GM23338 (cell line): ENCODE measurements around the gene VPS16. TPM values are rescaled to one million over a fixed set of nuclear protein-coding genes. Genes with fewer than 3 reads are reported as not detected.

Experiments used
- ATAC-seq: fragments of 200-7000 bp; cut with Tn5 transposase; 3 replicates; pipeline ENCODE4 v1.9.1; 2020
- DNase-seq: peaks from one replicate; pipeline ENCODE4 v3.0.0-alpha.2; 2015; ENCODE audit warnings: low spot score
- H2AFZ ChIP-seq: fragments of 200-600 bp; sonication (generic); 2 replicates; pipeline ENCODE4 v1.8.0; 2016; ENCODE audit warnings: antibody characterized with exemption, mild to moderate bottlenecking, moderate library complexity
- H3F3A ChIP-seq: fragments of 200-600 bp; sonication (generic); replicated peaks from 2 replicates; pipeline ENCODE4 v1.8.0; 2017; ENCODE audit warnings: antibody characterized with exemption, mixed run types, low read depth
- H3K27ac ChIP-seq: fragments of 200-600 bp; sonication (generic); 2 replicates; pipeline ENCODE4 v1.6.1; 2016; ENCODE audit warnings: low read depth
- H3K27me3 ChIP-seq: fragments of 200-600 bp; sonication (generic); 2 replicates; pipeline ENCODE4 v1.8.0; 2016; ENCODE audit warnings: mild to moderate bottlenecking, mixed run types, moderate library complexity; ENCODE audit not compliant: insufficient read depth
- H3K36me3 ChIP-seq: fragments of 200-600 bp; sonication (generic); 2 replicates; pipeline ENCODE4 v1.8.0; 2016; ENCODE audit warnings: mild to moderate bottlenecking; ENCODE audit not compliant: insufficient read depth
- H3K4me1 ChIP-seq: fragments of 200-600 bp; sonication (generic); 2 replicates; pipeline ENCODE4 v1.8.0; 2016; ENCODE audit warnings: mild to moderate bottlenecking, moderate library complexity; ENCODE audit not compliant: insufficient read depth
- H3K4me2 ChIP-seq: fragments of 200-600 bp; sonication (generic); 2 replicates; pipeline ENCODE4 v1.7.1; 2017; ENCODE audit warnings: mixed run types
- H3K4me3 ChIP-seq: fragments of 200-600 bp; sonication (generic); 2 replicates; pipeline ENCODE4 v1.6.1; 2016; ENCODE audit warnings: mixed run types
- H3K79me2 ChIP-seq: fragments of 200-600 bp; sonication (generic); replicated peaks from 2 replicates; pipeline ENCODE4 v1.8.0; 2017; ENCODE audit warnings: mild to moderate bottlenecking; ENCODE audit not compliant: insufficient read depth
- H3K9me2 ChIP-seq: fragments of 200-600 bp; sonication (generic); 2 replicates; pipeline ENCODE4 v1.8.0; 2017; ENCODE audit not compliant: insufficient read depth
- H4K20me1 ChIP-seq: fragments of 200-600 bp; sonication (generic); replicated peaks from 2 replicates; pipeline ENCODE4 v1.8.0; 2017; ENCODE audit warnings: mild to moderate bottlenecking; ENCODE audit not compliant: insufficient read depth
- H3K27ac Mint-ChIP-seq: 2 replicates; pipeline ENCODE4 v1.8.0; 2020; ENCODE audit warnings: inconsistent platforms, mild to moderate bottlenecking, moderate library complexity, mixed read lengths
- H3K27me3 Mint-ChIP-seq: 3 replicates; pipeline ENCODE4 v1.8.0; 2022; ENCODE audit warnings: low read depth, mild to moderate bottlenecking, moderate library complexity, mixed read lengths, inconsistent platforms; ENCODE audit not compliant: insufficient read depth, poor library complexity
- H3K36me3 Mint-ChIP-seq: 3 replicates; pipeline ENCODE4 v1.8.0; 2021; ENCODE audit warnings: low read depth, mild to moderate bottlenecking, inconsistent platforms, moderate library complexity, mixed read lengths
- H3K4me1 Mint-ChIP-seq: 3 replicates; pipeline ENCODE4 v1.8.0; 2020; ENCODE audit warnings: mild to moderate bottlenecking, inconsistent platforms, mixed read lengths
- H3K4me3 Mint-ChIP-seq: 3 replicates; pipeline ENCODE4 v1.8.0; 2021; ENCODE audit warnings: moderate library complexity, mild to moderate bottlenecking, inconsistent platforms, mixed read lengths
- H3K9me3 Mint-ChIP-seq: 3 replicates; pipeline ENCODE4 v1.8.0; 2020; ENCODE audit warnings: moderate library complexity, mild to moderate bottlenecking, inconsistent platforms, mixed read lengths
- CREB1 ChIP-seq: fragments of 250-450 bp; sonication (Bioruptor Pico); IDR thresholded peaks from 2 replicates; pipeline ENCODE4 v1.5.0; 2020; ENCODE audit warnings: low read depth, mild to moderate bottlenecking, moderate library complexity
- EZH2 ChIP-seq: fragments of 200-600 bp; sonication (generic); IDR thresholded peaks from one replicate; pipeline ENCODE4 v1.8.0; 2017; ENCODE audit warnings: antibody characterized with exemption, mild to moderate bottlenecking, low read depth; ENCODE audit not compliant: unreplicated experiment
- EZH2phosphoT487 ChIP-seq: fragments of 200-600 bp; sonication (generic); IDR thresholded peaks from one replicate; pipeline ENCODE4 v1.8.1; 2018; ENCODE audit warnings: antibody characterized with exemption; ENCODE audit not compliant: unreplicated experiment
- JUNB ChIP-seq: IDR thresholded peaks from one replicate; pipeline ENCODE4 v1.6.1; 2016; ENCODE audit warnings: antibody characterized with exemption; ENCODE audit not compliant: unreplicated experiment
- POLR2AphosphoS5 ChIP-seq: IDR thresholded peaks from 2 replicates; pipeline ENCODE4 v1.6.1; 2016; ENCODE audit warnings: antibody characterized with exemption, low read depth
- STAT1 ChIP-seq: IDR thresholded peaks from one replicate; pipeline ENCODE4 v1.6.1; 2016; ENCODE audit warnings: antibody characterized with exemption; ENCODE audit not compliant: unreplicated experiment
- ZNF114 ChIP-seq: fragments of 250-450 bp; sonication (Bioruptor Pico); IDR thresholded peaks from 2 replicates; pipeline ENCODE4 v1.5.0; 2020; ENCODE audit warnings: mild to moderate bottlenecking, moderate library complexity
- ZNF331 ChIP-seq: fragments of 250-450 bp; sonication (Bioruptor Pico); IDR thresholded peaks from 2 replicates; pipeline ENCODE4 v1.5.0; 2020; ENCODE audit warnings: low read depth, mild to moderate bottlenecking, moderate library complexity
- polyA plus RNA-seq: library from polyadenylated mRNA; unstranded; fragments of >200 nt; fragmentation: Nextera tagmentation; extraction: Ambion mirVana; gene quantifications from 2 replicates; pipeline ENCODE4 v1.2.1, GENCODE V29; 2016
- total RNA-seq: library from RNA; depleted of rRNA; stranded (reverse); fragments of >200 nt; shearing (Covaris generic); gene quantifications from 2 replicates; pipeline ENCODE4 v1.2.3, GENCODE V29; 2014
- TF ChIP-seq, protein P1 (sequence below): IDR thresholded peaks from one replicate; pipeline ENCODE4 v1.6.1; 2018; ENCODE audit warnings: antibody characterized with exemption; ENCODE audit not compliant: unreplicated experiment
- TF ChIP-seq, protein P2 (sequence below): IDR thresholded peaks from 2 replicates; pipeline ENCODE4 v1.6.1; 2016; ENCODE audit warnings: antibody characterized with exemption
- TF ChIP-seq, protein P3 (sequence below): fragments of 250-450 bp; sonication (Bioruptor Pico); IDR thresholded peaks from 2 replicates; pipeline ENCODE4 v1.5.0; 2020; ENCODE audit warnings: mild to moderate bottlenecking, moderate library complexity

Gene VPS16
- total and polyA plus RNA-seq, 2 experiments from 2014 or later, result 11.2 to 17.7 TPM

DNA sequence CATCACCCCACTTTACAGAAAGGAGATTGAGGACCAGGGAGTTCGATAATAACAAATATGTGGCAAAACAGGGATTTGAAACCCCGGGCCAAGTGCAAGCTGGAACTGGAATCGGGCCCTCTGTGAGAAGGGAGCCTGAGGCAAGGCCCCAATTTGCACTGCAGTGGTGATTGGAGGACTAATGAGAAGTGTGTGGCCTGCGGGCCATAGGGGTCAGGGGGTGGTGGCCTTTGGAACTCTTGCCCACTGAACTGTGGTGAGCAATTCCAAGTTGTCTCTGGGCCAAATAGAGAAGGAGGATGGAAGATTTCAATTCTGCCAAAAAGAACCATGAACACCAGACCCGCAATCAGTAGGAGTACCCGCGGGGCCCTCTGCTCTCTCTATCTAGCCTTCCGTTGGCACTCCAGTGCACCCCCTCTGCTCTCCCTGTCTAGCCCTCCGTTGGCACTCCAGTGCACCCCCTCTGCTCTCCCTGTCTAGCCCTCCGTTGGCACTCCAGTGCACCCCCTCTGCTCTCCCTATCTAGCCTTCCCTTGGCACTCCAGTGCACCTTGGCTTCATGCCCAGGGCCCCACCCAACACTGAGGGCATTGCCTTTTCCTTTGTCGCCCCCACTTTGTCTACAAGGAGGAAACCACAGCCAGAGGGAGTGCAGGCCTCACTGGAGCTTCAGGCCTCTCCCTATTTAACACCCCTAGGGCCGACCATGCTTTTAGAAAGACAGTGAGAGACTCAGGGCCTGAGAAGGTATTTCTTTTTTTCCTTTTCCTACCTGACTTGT lies 26.7 kb downstream of the VPS16 start:
- no peak overlapping the region for H3K27ac ChIP-seq
- no peak overlapping the region for H2AFZ ChIP-seq
- Mint-ChIP-seq H3K27ac (no peak overlapping the region), H3K4me1 (peaks cover 12% of the 10 kb centered on the region; the same call in 2 of the 3 replicates), H3K36me3 (no peaks in the 10 kb centered on the region; the same call in 2 of the 3 replicates), H3K27me3 (peaks cover 21% of the 10 kb centered on the region), H3K4me3 (no peak overlapping the region), H3K9me3 (no peaks in the 10 kb centered on the region)
- no peaks in the 10 kb centered on the region for H3K36me3 ChIP-seq
- no peaks in the 10 kb centered on the region for H4K20me1 ChIP-seq
- no peaks in the 10 kb centered on the region for H3K9me2 ChIP-seq
- no peak for DNase-seq
- H3K4me3 ChIP-seq, result no peak overlapping the region
- H3K4me1 ChIP-seq, result peaks cover 5% of the 10 kb centered on the region
- no peak overlapping the region for H3K4me2 ChIP-seq
- ATAC-seq, result no peak
- no peaks in the 10 kb centered on the region for H3K79me2 ChIP-seq
- peaks cover 25% of the 10 kb centered on the region for H3K27me3 ChIP-seq
- H3F3A ChIP-seq, result no peaks in the 10 kb centered on the region
- TF ChIP-seq, protein P1, sequence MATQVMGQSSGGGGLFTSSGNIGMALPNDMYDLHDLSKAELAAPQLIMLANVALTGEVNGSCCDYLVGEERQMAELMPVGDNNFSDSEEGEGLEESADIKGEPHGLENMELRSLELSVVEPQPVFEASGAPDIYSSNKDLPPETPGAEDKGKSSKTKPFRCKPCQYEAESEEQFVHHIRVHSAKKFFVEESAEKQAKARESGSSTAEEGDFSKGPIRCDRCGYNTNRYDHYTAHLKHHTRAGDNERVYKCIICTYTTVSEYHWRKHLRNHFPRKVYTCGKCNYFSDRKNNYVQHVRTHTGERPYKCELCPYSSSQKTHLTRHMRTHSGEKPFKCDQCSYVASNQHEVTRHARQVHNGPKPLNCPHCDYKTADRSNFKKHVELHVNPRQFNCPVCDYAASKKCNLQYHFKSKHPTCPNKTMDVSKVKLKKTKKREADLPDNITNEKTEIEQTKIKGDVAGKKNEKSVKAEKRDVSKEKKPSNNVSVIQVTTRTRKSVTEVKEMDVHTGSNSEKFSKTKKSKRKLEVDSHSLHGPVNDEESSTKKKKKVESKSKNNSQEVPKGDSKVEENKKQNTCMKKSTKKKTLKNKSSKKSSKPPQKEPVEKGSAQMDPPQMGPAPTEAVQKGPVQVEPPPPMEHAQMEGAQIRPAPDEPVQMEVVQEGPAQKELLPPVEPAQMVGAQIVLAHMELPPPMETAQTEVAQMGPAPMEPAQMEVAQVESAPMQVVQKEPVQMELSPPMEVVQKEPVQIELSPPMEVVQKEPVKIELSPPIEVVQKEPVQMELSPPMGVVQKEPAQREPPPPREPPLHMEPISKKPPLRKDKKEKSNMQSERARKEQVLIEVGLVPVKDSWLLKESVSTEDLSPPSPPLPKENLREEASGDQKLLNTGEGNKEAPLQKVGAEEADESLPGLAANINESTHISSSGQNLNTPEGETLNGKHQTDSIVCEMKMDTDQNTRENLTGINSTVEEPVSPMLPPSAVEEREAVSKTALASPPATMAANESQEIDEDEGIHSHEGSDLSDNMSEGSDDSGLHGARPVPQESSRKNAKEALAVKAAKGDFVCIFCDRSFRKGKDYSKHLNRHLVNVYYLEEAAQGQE, result no peak
- TF ChIP-seq JUNB (no peak), ZNF331 (no peak), STAT1 (no peak), EZH2 (no peak), ZNF114 (no peak), CREB1 (CRISPR knock-in tag) (no peak), POLR2AphosphoS5 (no peak), EZH2phosphoT487 (no peak)
- TF ChIP-seq, protein P2, sequence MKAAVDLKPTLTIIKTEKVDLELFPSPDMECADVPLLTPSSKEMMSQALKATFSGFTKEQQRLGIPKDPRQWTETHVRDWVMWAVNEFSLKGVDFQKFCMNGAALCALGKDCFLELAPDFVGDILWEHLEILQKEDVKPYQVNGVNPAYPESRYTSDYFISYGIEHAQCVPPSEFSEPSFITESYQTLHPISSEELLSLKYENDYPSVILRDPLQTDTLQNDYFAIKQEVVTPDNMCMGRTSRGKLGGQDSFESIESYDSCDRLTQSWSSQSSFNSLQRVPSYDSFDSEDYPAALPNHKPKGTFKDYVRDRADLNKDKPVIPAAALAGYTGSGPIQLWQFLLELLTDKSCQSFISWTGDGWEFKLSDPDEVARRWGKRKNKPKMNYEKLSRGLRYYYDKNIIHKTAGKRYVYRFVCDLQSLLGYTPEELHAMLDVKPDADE, result no peak
- TF ChIP-seq, protein P3, sequence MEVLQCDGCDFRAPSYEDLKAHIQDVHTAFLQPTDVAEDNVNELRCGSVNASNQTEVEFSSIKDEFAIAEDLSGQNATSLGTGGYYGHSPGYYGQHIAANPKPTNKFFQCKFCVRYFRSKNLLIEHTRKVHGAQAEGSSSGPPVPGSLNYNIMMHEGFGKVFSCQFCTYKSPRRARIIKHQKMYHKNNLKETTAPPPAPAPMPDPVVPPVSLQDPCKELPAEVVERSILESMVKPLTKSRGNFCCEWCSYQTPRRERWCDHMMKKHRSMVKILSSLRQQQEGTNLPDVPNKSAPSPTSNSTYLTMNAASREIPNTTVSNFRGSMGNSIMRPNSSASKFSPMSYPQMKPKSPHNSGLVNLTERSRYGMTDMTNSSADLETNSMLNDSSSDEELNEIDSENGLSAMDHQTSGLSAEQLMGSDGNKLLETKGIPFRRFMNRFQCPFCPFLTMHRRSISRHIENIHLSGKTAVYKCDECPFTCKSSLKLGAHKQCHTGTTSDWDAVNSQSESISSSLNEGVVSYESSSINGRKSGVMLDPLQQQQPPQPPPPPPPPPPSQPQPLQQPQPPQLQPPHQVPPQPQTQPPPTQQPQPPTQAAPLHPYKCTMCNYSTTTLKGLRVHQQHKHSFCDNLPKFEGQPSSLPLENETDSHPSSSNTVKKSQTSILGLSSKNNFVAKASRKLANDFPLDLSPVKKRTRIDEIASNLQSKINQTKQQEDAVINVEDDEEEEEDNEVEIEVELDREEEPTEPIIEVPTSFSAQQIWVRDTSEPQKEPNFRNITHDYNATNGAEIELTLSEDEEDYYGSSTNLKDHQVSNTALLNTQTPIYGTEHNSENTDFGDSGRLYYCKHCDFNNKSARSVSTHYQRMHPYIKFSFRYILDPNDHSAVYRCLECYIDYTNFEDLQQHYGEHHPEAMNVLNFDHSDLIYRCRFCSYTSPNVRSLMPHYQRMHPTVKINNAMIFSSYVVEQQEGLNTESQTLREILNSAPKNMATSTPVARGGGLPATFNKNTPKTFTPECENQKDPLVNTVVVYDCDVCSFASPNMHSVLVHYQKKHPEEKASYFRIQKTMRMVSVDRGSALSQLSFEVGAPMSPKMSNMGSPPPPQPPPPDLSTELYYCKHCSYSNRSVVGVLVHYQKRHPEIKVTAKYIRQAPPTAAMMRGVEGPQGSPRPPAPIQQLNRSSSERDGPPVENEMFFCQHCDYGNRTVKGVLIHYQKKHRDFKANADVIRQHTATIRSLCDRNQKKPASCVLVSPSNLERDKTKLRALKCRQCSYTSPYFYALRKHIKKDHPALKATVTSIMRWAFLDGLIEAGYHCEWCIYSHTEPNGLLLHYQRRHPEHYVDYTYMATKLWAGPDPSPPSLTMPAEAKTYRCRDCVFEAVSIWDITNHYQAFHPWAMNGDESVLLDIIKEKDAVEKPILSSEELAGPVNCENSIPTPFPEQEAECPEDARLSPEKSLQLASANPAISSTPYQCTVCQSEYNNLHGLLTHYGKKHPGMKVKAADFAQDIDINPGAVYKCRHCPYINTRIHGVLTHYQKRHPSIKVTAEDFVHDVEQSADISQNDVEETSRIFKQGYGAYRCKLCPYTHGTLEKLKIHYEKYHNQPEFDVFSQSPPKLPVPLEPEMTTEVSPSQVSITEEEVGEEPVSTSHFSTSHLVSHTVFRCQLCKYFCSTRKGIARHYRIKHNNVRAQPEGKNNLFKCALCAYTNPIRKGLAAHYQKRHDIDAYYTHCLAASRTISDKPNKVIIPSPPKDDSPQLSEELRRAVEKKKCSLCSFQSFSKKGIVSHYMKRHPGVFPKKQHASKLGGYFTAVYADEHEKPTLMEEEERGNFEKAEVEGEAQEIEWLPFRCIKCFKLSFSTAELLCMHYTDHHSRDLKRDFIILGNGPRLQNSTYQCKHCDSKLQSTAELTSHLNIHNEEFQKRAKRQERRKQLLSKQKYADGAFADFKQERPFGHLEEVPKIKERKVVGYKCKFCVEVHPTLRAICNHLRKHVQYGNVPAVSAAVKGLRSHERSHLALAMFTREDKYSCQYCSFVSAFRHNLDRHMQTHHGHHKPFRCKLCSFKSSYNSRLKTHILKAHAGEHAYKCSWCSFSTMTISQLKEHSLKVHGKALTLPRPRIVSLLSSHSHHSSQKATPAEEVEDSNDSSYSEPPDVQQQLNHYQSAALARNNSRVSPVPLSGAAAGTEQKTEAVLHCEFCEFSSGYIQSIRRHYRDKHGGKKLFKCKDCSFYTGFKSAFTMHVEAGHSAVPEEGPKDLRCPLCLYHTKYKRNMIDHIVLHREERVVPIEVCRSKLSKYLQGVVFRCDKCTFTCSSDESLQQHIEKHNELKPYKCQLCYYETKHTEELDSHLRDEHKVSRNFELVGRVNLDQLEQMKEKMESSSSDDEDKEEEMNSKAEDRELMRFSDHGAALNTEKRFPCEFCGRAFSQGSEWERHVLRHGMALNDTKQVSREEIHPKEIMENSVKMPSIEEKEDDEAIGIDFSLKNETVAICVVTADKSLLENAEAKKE (CRISPR knock-in tag), result no peak
